Measurements from ENCODE around the gene TMPRSS4. TPM values are rescaled to one million over a fixed set of nuclear protein-coding genes. Genes with fewer than 3 reads are reported as not detected.

Gene TMPRSS4
- total RNA-seq, 1 experiment from 2014 or later: not detected

DNA sequence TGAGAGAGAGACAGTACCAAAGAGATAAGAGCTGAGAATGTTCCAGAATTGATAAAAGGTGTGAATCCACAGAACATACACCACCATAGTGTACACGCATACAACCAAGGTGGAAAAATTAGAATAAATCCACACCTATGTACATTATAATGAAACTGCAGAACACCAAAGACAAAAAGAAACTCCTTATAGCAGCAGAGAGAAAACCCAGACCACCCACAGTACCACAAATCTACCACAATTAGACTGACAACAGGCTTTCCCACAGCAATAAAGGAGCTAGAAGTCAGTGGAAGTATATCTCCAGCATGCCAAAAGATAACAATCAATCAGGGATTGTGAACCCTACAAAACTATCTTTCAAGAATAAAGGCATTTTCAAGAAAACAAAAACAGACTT lies 43.9 kb downstream of the TMPRSS4 start:
- H3K4me2 ChIP-seq (ENCODE audit: insufficient read depth, insufficient read length, low read length): no peak overlapping the region
- WGBS (ENCODE audit: extremely low coverage, insufficient read length, low lambda C conversion rate): no CpG with 5 or more reads among the region's 1 CpG
- no peak overlapping the region for H3K4ac ChIP-seq (ENCODE audit: low read depth, low read length)
- H2AFZ ChIP-seq (ENCODE audit: low read length): no peak overlapping the region
- Mint-ChIP-seq H3K36me3 (ENCODE audit: insufficient read depth in 1 of 3, low read depth in 3 of 3) (no peaks in the 10 kb centered on the region), H3K27ac (no peak overlapping the region), H3K4me1 (peaks cover 16 to 17% of the 10 kb centered on the region in 2 experiments), H3K9me3 (peaks cover 0 to 2% of the 10 kb centered on the region in 2 experiments; a peak in 2 of 5 replicates), H3K4me3 (no peak overlapping the region), H3K27me3 (ENCODE audit: low read depth) (peaks cover 9% of the 10 kb centered on the region)
- H2BK20ac ChIP-seq (ENCODE audit: low read depth, low read length, poor library complexity, severe bottlenecking): no peak overlapping the region
- H3K9ac ChIP-seq (ENCODE audit: extremely low read depth, insufficient read length, low read length): no peak overlapping the region
- no peak overlapping the region for H3K18ac ChIP-seq (ENCODE audit: insufficient read length, low read depth, low read length)
- H2BK12ac ChIP-seq (ENCODE audit: insufficient read length, low read depth, low read length): no peak overlapping the region
- H3K79me2 ChIP-seq (ENCODE audit: insufficient read depth, low read length): no peaks in the 10 kb centered on the region
- H2BK15ac ChIP-seq (ENCODE audit: low read depth, low read length): no peak overlapping the region
- TF ChIP-seq, protein P1, sequence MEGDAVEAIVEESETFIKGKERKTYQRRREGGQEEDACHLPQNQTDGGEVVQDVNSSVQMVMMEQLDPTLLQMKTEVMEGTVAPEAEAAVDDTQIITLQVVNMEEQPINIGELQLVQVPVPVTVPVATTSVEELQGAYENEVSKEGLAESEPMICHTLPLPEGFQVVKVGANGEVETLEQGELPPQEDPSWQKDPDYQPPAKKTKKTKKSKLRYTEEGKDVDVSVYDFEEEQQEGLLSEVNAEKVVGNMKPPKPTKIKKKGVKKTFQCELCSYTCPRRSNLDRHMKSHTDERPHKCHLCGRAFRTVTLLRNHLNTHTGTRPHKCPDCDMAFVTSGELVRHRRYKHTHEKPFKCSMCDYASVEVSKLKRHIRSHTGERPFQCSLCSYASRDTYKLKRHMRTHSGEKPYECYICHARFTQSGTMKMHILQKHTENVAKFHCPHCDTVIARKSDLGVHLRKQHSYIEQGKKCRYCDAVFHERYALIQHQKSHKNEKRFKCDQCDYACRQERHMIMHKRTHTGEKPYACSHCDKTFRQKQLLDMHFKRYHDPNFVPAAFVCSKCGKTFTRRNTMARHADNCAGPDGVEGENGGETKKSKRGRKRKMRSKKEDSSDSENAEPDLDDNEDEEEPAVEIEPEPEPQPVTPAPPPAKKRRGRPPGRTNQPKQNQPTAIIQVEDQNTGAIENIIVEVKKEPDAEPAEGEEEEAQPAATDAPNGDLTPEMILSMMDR (conservative IDR thresholded peaks at IDR 0.05): no peak
- no peak overlapping the region for H2AK5ac ChIP-seq (ENCODE audit: insufficient read length, low read length)
- H3T11ph ChIP-seq (ENCODE audit: low read length): no peak overlapping the region
- no peaks in the 10 kb centered on the region for H3K23me2 ChIP-seq (ENCODE audit: insufficient read length, low read depth, low read length, poor library complexity, severe bottlenecking)
- H3K4me1 ChIP-seq (ENCODE audit: insufficient read depth, low read length): no peaks in the 10 kb centered on the region
- H4K5ac ChIP-seq (ENCODE audit: insufficient read length, low read depth, low read length): no peak overlapping the region
- no peaks in the 10 kb centered on the region for H3K9me3 ChIP-seq (ENCODE audit: control insufficient read depth, low read depth, low read length)
- H4K91ac ChIP-seq (ENCODE audit: insufficient read length, low read depth, low read length): no peak overlapping the region
- no peak for DNase-seq
- no peak overlapping the region for H2BK120ac ChIP-seq (ENCODE audit: low read depth, low read length, poor library complexity, severe bottlenecking)
- H3K27ac ChIP-seq (ENCODE audit: insufficient read length, low read depth, low read length): no peak overlapping the region
- no peaks in the 10 kb centered on the region for H4K20me1 ChIP-seq (ENCODE audit: control insufficient read depth, insufficient read depth, insufficient read length)
- no peak overlapping the region for H4K8ac ChIP-seq (replicated peaks; ENCODE audit: insufficient read length, low read depth, low read length)
- no peak overlapping the region for H3K56ac ChIP-seq (ENCODE audit: insufficient read length, low read depth, low read length)
- H2BK5ac ChIP-seq (ENCODE audit: insufficient read length, low read length): no peak overlapping the region
- H3K14ac ChIP-seq (ENCODE audit: insufficient read depth, low read length): no peak overlapping the region
- no peaks in the 10 kb centered on the region for H3K79me1 ChIP-seq (ENCODE audit: insufficient read depth, low read depth, low read length, poor library complexity, severe bottlenecking)
- no peaks in the 10 kb centered on the region for H3K27me3 ChIP-seq (ENCODE audit: insufficient read depth, low read length)
- no peak overlapping the region for H3K23ac ChIP-seq (ENCODE audit: insufficient read length, low read depth, low read length)
